ENCODE results near the gene GATA3.

The GATA3 gene

DNA sequence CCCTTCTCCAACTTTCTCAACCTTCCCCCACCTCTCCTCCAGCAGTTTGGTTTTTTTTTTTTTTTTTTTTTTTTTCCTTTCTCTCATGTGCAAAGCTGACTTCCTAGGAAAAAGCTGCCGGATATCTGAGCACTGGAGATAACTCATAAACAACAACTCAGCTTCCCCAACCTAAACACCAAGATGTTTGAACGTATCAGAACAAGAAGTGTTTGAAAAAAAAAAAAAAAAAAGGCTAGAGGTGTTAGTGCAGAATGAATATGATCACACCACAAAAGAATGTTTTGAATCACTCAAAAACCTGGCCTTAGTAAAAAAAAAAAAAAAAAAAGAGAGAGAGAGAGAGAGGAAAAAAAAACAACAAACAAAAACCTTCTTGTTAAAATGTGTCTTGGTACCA lies 11.2 kb downstream of the GATA3 start:
- DNase-seq (ENCODE audit: low spot score) = no peak

DNA sequence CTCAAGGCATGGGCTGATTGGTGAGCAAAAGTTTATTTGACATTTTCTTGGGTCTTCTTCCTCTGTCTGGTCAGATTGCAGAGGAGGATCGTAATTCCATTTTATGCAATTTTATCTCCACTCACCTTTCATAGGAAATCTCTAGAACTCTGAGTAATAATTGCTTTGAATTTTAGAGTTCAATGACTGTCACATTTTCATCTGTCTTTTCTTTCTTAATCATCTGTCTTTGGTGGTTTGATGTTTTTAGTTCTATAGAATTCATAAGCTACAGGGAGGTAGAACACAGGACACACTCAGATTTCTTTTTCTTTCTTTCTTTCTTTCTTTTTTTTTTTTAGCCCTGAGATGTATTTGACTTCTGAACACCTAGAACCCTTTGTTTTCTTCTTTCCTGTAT lies 11.6 kb downstream of the GATA3 start:
- no peak for DNase-seq (ENCODE audit: low spot score)

DNA sequence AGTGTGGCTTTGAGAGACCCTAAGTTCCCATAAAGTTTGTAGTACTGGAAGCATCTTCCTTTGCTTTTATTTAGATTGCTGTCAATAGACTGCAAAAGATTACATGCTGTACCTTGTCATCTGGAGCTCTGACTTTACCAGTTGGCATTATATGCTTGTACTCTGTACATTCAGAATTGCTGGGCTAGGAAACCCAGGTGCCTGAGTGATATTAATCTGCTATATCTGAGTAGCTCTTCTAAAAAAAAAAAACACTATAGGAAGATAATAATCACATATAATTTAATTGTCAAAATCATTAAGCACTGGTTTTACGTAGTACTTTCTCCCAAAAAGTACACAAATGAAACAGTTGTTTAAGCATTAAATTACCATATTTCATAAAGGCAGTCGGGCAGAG lies 12.3 kb downstream of the GATA3 start:
- no peak for DNase-seq (ENCODE audit: low spot score)

DNA sequence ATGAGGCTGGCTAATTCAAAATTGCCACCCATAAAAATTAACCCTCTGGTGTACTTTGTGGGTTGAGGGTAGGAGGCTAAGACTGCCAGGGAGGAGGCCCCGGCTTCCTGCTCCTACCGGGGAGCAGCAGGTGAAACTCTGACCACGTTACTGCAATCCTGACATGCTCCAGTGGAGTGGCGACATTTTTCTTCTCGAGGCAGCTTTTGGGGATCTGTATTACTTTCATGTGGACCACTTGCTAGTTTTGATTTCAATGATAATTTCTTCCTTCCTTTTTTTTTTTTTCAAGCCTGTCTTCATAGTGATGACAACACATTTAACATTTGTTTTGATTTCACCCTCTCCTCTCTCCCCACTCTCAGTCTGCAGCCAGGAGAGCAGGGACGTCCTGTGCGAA lies 14.6 kb downstream of the GATA3 start:
- no peak for DNase-seq (ENCODE audit: low spot score)

DNA sequence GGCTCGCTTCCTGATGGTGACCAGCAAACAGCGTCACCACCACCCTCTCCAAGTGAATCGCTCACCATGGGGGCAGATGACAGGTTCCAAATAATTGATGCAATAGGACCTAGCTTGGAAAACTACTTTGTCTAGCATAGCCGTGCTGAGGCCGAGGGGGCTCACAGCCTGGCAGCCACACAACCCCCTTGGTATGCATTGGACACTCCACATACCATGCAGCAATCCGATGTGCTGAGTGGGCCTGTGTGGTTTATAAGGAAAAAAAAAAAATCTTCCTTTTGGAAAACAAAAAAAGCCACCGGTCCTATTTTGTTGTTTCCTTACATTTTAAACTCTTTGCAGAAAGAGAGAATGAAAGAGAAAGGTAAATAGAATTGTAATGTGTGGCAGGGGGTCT lies 15.1 kb downstream of the GATA3 start:
- no peak for DNase-seq (ENCODE audit: low spot score)

DNA sequence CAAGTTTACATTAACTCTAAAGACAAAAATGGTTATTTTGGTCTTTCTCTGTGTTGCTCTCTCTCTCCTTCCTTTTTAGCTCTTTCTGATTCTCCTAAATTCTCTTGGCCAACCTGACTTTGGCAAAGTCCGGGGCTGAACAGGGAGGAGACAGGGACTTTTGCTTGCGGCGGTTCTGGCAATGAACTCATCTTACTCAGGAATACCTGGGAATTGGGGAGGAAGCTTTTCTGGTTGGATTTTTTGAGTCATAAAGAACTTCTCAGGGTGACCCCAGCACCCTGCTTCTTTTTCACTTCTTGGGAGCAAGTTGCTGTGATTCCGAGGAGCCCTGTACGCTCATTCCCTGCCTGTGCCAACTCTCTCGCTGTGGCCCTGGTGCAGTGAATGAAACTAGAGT lies 16.0 kb downstream of the GATA3 start:
- no peak for DNase-seq (ENCODE audit: low spot score)

DNA sequence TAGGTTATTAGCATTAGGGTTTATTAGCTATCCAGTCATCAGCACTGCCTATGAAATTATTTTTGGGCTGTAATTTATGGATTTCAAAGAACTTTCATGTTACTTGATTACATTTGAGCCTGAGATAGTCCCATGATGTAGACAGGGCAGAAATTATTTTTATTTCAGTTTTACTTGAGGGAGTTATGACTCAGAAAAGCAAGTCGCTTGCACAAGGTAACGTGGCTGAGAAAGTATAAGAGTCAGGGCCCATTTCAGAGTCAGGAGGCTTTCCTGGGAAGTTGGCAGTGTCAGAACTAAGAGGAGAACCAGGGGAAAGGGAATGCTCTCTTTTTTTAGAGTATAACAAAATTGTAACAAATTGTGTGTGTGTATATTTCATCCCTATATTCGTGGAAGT lies 16.5 kb downstream of the GATA3 start:
- no peak for DNase-seq (ENCODE audit: low spot score)

DNA sequence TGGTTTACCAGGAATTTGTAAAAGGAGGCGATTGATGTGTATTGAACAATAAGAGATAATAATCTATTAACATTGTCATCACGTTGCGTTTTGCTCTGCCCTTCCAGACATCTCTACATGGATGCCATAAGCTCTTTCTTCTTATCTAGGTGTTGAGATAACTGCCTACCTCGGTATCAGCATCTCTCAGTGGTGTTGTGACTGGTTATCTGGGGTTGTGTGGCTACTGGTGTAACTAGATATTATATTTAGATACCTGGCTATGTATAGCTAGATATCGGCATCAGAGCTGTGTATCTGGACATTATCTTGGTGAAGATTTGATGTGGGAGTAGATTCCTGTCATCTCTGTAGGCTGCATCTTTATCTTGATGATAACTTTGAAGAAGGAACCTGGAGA lies 17.2 kb downstream of the GATA3 start:
- DNase-seq (ENCODE audit: low spot score) = no peak

DNA sequence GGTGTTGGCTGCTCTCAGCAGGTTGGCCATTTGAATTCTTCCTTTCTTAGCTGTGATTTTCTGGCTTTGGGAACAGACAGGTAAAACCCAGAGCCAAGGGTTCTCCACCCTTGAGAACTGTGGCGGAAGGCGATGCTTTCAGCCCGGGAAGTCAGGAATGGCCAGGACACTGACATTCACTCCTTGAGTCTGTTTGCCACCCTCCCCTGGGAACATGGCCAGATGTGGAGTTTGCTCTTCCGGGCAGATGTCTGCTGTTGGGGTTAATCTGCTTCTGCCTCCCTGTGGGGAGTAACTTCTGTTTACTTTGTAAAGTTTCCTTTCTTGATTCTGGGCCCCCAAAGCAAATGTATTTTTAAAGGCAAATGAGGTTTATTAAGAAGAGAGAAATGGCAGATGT lies 17.7 kb downstream of the GATA3 start:
- no peak for DNase-seq (ENCODE audit: low spot score)

DNA sequence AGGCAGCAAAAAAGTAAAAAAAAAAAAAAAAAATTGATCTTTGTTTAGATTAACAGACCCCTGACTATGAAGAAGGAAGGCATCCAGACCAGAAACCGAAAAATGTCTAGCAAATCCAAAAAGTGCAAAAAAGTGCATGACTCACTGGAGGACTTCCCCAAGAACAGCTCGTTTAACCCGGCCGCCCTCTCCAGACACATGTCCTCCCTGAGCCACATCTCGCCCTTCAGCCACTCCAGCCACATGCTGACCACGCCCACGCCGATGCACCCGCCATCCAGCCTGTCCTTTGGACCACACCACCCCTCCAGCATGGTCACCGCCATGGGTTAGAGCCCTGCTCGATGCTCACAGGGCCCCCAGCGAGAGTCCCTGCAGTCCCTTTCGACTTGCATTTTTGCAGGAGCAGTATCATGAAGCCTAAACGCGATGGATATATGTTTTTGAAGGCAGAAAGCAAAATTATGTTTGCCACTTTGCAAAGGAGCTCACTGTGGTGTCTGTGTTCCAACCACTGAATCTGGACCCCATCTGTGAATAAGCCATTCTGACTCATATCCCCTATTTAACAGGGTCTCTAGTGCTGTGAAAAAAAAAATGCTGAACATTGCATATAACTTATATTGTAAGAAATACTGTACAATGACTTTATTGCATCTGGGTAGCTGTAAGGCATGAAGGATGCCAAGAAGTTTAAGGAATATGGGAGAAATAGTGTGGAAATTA lies 19.4 kb downstream of the GATA3 start:
- DNase-seq (ENCODE audit: low spot score) = no peak

DNA sequence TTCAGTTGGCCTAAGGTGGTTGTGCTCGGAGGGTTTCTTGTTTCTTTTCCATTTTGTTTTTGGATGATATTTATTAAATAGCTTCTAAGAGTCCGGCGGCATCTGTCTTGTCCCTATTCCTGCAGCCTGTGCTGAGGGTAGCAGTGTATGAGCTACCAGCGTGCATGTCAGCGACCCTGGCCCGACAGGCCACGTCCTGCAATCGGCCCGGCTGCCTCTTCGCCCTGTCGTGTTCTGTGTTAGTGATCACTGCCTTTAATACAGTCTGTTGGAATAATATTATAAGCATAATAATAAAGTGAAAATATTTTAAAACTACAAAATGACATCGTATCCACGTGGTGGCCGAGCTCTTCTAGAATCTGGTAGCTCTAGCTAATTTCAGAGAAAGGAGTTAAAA lies 20.4 kb downstream of the GATA3 start:
- DNase-seq (ENCODE audit: low spot score) = no peak

DNA sequence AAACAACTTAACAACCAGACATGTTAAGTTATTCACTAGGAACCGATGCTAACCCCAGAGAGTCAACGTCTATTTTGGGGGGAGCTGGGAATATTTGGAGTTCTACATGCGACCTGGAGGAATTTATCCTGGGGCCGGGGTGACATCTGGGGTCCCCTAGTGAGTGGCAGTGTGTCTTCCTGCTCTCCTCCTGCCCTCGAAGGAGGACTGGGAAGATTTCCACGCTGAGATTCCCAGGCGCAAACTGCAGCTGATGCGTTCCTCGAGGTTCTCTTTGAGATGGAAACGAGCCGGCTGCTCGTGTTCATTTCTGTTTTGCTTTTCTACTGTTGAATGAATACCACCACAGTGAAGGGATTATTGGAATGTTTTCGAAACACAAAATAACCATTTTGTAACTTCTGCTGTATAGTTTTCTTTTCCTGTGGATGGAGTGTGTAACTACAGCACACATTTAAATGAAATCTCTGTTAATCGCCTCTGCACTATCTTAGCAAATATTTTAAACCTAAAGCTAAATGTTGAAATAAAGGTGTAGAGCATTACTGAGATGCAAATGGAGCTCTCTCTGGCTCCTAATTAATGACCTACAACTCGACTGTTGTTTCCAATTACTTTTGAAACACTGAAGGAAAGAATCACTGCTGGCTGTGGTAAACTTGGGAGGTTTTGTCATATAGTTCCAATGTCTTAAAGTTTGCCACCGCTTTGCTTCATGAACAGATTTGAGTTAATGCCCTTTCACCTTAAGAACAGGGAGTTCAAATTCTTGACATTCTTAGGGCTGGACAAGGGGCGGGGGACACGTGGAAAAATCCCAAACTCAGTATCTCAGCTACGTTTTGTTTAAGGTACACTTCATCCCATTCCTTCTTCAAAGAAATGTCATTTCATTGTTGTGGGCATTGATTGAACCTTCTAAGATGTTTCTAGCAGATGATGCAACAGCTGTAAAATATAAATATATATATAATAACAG lies 21.1 kb downstream of the GATA3 start:
- DNase-seq (ENCODE audit: low spot score) = no peak

DNA sequence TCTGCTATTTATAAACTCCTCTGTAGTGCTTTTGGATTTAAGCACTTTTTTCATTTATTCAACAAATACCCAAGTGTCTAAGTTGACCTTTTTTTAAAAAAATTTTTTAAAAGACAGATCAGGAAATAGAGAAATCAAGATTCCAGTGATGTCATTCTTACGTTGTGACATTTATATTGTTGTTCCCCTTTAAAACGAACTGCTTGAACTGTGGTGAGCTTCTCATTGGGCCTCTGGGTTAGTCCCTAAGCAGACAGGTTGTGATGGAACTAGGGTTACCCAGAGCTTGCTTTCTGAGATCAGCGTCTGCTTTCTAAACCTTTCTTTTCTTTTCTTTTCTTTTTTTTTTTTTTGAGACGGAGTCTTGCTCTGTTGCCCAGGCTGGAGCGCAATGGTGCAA lies 22.4 kb downstream of the GATA3 start:
- no peak for DNase-seq (ENCODE audit: low spot score)

DNA sequence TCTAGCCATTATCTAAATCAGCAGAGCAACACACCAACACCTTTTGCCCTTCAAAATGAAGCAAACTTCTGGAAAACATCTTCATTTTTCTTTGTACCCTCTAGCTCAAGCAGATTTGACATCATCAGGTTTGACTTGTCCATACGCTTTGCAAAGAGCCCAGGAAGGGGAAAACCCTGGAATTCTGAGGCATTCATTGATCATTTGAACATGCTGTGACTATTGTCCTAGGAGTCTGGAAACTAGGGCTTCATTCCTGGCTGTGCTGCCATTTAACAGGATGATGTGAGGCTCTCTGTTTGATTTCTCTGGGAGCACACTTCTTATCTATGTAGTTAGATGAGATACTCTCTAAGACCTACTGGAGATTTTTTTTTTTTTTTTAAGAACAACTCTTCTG lies 23.5 kb downstream of the GATA3 start:
- DNase-seq (ENCODE audit: low spot score) = no peak

DNA sequence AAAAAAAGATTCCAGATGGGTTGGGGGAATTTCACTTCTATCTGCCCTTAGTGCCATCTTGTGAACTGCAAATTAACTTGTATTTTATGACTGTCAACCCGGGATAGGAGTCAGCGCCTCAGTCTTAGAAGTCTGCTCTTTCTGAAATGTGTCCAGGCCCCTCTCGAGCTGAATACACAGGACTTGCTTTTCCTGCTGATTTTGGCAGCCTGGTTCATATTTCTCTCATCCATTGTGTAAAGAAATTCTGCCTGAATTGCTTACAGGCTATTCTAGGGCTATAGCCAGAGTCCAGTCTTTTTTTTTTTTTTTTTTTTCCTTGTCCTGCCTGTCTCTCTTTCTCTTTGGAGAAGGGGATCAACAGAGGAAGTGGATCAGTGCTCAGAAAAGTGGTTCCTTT lies 24.6 kb downstream of the GATA3 start:
- DNase-seq (ENCODE audit: low spot score) = no peak

DNA sequence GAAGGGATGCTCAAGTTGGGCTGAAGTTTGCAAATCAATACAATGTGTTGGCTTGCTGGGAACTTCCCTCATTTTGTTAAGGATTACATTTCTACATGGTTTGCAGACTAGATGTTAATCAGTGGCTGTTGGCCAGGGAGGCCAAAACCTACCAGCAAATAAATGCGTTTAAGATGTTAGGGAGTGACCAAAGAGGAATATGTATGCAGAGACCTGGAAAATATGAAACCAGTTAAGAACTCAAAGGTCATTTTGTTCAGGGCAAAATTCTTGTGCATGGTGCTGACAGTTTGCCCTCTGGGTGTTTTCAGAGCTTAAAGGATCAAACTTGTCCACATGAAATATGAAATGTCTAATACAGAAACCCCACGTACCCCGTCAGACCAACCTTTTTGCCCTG lies 30.3 kb downstream of the GATA3 start:
- no peak for DNase-seq (ENCODE audit: low spot score)

DNA sequence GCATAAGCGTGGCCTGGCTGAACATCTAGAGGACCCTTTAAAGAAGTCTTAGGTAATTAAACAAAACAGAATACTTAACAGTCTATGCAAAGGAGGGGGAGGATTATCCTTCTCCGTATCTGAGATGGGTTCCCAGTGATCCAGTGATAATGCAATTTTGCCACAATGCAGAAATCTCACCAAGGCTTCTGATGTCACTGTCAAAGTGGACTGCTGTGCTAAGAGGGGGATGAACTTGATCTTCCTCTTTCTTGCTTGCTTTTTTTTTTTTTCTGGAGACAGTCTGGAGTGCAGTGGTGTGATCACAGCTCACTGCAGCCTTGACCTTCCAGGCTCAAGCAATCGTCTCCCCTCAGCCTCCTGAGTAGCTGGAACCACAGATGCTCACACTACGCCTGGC lies 30.8 kb downstream of the GATA3 start:
- DNase-seq (ENCODE audit: low spot score) = no peak

DNA sequence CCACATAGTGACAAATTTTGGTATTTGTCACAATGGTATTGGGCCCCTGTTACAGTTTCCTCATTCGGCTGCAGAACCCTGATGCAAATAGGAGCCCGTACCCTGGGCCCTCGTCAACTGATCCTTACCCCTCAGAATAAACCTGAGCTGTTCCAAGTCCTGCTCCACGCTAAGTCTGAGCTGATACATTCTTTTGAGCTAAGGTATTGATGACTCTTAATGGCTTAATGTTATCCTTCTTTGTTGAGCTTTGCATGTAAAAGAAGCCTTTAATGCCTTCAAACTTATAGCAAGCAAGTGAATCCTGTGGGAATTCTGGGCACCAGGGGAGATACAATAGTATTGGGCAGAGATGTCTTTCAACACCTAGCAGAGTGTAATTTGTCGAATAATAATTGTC lies 31.8 kb downstream of the GATA3 start:
- DNase-seq (ENCODE audit: low spot score) = no peak

DNA sequence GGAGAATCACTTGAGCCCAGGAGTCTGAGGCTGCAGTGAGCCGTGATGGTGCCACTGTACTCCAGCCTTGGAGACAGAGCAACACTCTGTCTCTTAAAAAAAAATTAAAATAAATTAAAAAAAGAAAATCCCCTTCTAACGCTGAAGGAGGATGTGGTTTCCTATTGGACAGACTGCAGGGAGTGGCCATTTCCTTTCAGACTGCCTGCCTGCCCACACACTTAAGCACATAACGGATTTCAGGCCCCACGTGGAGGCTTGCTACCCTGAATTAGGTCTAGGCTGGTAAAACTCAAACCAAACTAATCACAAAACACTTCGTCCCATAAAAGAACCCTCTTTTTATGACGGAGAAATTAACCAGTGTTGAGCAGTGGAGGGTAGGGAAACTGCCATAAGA lies 34.0 kb downstream of the GATA3 start:
- no peak for DNase-seq (ENCODE audit: low spot score)

DNA sequence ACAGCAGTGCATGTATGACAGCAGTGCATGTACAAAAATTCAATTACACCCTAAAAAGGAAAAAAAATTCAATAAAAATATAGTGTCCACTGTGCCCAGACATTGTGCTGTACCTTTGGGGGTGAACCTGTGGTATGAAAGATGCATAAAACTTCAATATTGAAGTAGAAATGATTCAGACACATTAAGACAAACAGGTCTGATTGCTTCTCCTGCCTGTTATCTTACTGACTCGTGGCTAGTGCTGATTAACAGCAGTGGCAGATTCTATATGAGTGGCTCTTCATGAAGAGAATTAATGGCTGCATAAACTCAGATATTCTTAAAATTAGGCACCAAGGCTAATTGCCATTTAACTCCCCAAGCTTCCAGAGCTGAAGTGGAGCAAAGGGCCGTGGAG lies 37.9 kb downstream of the GATA3 start:
- DNase-seq (ENCODE audit: low spot score) = no peak

DNA sequence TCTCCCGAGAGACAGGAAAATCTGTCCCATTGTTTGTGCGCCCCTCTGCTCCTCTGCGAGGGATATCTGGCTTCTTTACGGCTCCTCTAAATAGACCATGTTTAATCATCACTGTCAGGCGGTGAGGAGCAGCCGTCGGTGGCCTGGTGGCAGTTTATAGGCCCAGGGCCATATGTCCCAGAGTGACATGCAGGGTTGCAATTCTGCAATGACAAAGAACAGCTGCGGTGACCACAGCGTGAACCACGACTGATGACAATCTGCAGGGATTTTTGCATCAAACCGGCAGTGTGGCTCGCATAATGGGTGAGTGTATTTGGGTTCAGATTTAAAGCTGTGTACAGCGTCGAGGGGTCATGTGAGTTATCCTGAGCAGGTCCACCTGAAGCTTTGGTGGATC lies 41.5 kb downstream of the GATA3 start:
- no peak for DNase-seq (ENCODE audit: low spot score)

DNA sequence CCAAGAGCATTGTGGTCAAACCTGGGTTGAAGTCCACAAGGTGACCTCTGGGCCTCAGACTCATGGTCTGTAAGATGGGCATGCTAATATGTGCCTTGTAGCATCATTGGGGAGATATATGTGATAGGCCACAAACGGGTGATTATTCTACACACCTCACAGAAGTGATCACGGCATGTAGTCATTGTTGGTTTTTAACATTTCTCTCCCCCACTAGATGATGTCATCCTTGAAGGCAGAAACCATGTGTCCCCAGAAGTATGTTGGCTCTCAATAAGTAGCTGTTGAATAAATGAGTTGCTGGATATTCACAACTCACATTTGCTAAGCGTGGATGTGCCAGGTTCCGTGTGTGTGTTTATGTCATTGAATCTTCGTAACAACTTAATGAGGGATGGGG lies 42.4 kb downstream of the GATA3 start:
- no peak for DNase-seq (ENCODE audit: low spot score)

DNA sequence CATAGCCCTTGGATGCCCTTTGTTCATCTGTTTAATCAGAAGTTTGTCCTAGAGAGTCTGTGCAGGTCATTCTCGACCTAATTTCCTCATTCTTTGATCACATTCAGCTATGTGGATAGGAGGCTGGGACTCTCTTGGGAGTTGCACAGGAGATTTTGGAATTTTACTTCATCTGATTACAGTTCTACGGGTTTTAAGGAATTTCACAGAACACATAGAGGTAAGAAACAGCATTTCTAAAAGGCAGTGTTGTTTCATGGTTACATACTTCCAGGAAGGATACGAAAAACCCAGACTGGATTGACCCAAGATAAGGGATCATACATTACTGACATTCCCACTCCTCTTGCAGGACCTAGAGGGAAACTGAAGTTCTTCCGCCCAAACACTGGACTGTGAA lies 45.9 kb downstream of the GATA3 start:
- DNase-seq (ENCODE audit: low spot score) = no peak
